CD14-positive monocyte (primary cell): ENCODE results near the gene TTF2. TPM values are rescaled to one million over a fixed set of nuclear protein-coding genes. Genes with fewer than 3 reads are reported as not detected.
A peak's percentile ranks its signal among the peaks of the same experiment; 100 is the strongest.

Source experiments
- DNase-seq, 3 donors: peaks; one replicate each; pipeline ENCODE4 v3.0.0-alpha.2; 2011 to 2022
- H2AFZ ChIP-seq: 2 replicates; pipeline ENCODE4 v1.6.0; 2012; ENCODE audit warnings: mild to moderate bottlenecking, low read depth, low read length, inconsistent platforms; ENCODE audit not compliant: insufficient read depth, poor library complexity, severe bottlenecking
- H3K27ac ChIP-seq, 2 donors: 1 replicate in 1 of 2; 2 replicates in 1 of 2; pipeline ENCODE4 v1.5.1; 2012 to 2013; ENCODE audit warnings: low read length in 2 of 2, control low read depth in 1 of 2, inconsistent platforms in 1 of 2, low read depth in 1 of 2, mild to moderate bottlenecking in 1 of 2
- H3K27me3 ChIP-seq, 2 donors: one replicate each; pipeline versions ENCODE4 v1.6.0 to v1.6.1; 2011 to 2013; ENCODE audit warnings: low read length in 2 of 2; ENCODE audit not compliant: control insufficient read depth in 2 of 2, insufficient read depth in 2 of 2
- H3K36me3 ChIP-seq, 2 donors: replicated peaks in 1 of 2; 1 replicate in 1 of 2; 2 replicates in 1 of 2; pipeline versions ENCODE4 v1.5.1 to v1.6.1; 2012 to 2013; ENCODE audit warnings: low read length in 2 of 2, control low read depth in 1 of 2, inconsistent platforms in 1 of 2, mild to moderate bottlenecking in 1 of 2; ENCODE audit not compliant: insufficient read depth in 2 of 2, control insufficient read depth in 1 of 2
- H3K4me1 ChIP-seq, 2 donors: 1 replicate in 1 of 2; 2 replicates in 1 of 2; pipeline versions ENCODE4 v1.5.1 to v1.6.1; 2012 to 2013; ENCODE audit warnings: low read length in 2 of 2, control low read depth in 1 of 2, inconsistent platforms in 1 of 2, mild to moderate bottlenecking in 1 of 2, moderate library complexity in 1 of 2; ENCODE audit not compliant: insufficient read depth in 2 of 2, control insufficient read depth in 1 of 2
- H3K4me2 ChIP-seq: replicated peaks from 2 replicates; pipeline ENCODE3; 2012; ENCODE audit warnings: low read length, moderate library complexity, mild to moderate bottlenecking; ENCODE audit not compliant: poor library complexity, severe bottlenecking; ENCODE audit errors: extremely low read depth
- H3K4me3 ChIP-seq, 3 experiments: fragments of 200-600 bp in 1 of 3; sonication (generic) in 1 of 3; replicated peaks in 1 of 3; 1 replicate in 2 of 3; 2 replicates in 1 of 3; pipeline ENCODE4 v1.5.1; 2011 to 2013; ENCODE audit warnings: low read length in 3 of 3, mild to moderate bottlenecking in 3 of 3, control low read depth in 2 of 3, low read depth in 2 of 3, inconsistent platforms in 1 of 3, moderate library complexity in 1 of 3
- H3K79me2 ChIP-seq: 2 replicates; pipeline ENCODE4 v1.6.0; 2012; ENCODE audit warnings: mild to moderate bottlenecking, control low read depth, inconsistent platforms, low read length, moderate library complexity; ENCODE audit not compliant: insufficient read depth
- H3K9ac ChIP-seq: 2 replicates; pipeline ENCODE4 v1.6.0; 2017; ENCODE audit warnings: low read length, mild to moderate bottlenecking; ENCODE audit not compliant: insufficient read depth, poor library complexity, severe bottlenecking
- H3K9me3 ChIP-seq, 2 donors: replicated peaks in 1 of 2; 1 replicate in 1 of 2; 2 replicates in 1 of 2; pipeline versions ENCODE4 v1.5.1 to v1.6.1; 2012 to 2013; ENCODE audit warnings: low read length in 2 of 2, control low read depth in 1 of 2; ENCODE audit not compliant: control insufficient read depth in 1 of 2, insufficient read depth in 1 of 2
- H4K20me1 ChIP-seq: 2 replicates; pipeline ENCODE4 v1.6.0; 2012; ENCODE audit warnings: mild to moderate bottlenecking, low read length, control low read depth, moderate library complexity; ENCODE audit not compliant: insufficient read depth
- H3K27ac Mint-ChIP-seq, 7 donors: one replicate each; pipeline ENCODE4 v1.8.0; 2020; ENCODE audit warnings: mild to moderate bottlenecking in 7 of 7, mixed read lengths in 7 of 7, moderate library complexity in 6 of 7, inconsistent platforms in 2 of 7
- H3K27me3 Mint-ChIP-seq, 3 donors: one replicate each; pipeline ENCODE4 v1.8.0; 2021 to 2022; ENCODE audit warnings: low read depth in 3 of 3, mild to moderate bottlenecking in 3 of 3, mixed read lengths in 3 of 3, moderate library complexity in 3 of 3, inconsistent platforms in 1 of 3
- H3K36me3 Mint-ChIP-seq, 2 donors: one replicate each; pipeline ENCODE4 v1.8.0; 2020; ENCODE audit warnings: mixed read lengths in 2 of 2, inconsistent platforms in 1 of 2, mild to moderate bottlenecking in 1 of 2
- H3K4me1 Mint-ChIP-seq: one replicate; pipeline ENCODE4 v1.8.0; 2020; ENCODE audit warnings: mild to moderate bottlenecking, mixed read lengths
- H3K4me3 Mint-ChIP-seq, 2 donors: one replicate each; pipeline ENCODE4 v1.8.0; 2020; ENCODE audit warnings: mild to moderate bottlenecking in 2 of 2, mixed read lengths in 2 of 2, moderate library complexity in 1 of 2
- H3K9me3 Mint-ChIP-seq, 7 donors: one replicate each; pipeline ENCODE4 v1.8.0; 2020 to 2022; ENCODE audit warnings: mixed read lengths in 7 of 7, mild to moderate bottlenecking in 6 of 7, moderate library complexity in 6 of 7, inconsistent platforms in 2 of 7
- WGBS: methylation state at CpG from one replicate; pipeline ENCODE4 v1.1.5; 2013; ENCODE audit warnings: missing lambda C conversion rate; ENCODE audit not compliant: insufficient coverage; 5-methylcytosine and 5-hydroxymethylcytosine counted together
- intact Hi-C, 2 donors: fragments of 100-400 bp; cut with micrococcal nuclease; formaldehyde crosslinking; loops; one replicate each; pipeline versions ENCODE4 v1.15.0 to v1.15.1; 2023
- polyA plus RNA-seq, 3 donors: library from polyadenylated mRNA; depleted of rRNA in 1 of 3; unstranded in 2 of 3; stranded (reverse) in 1 of 3; fragments of 300-500 nt in 2 of 3; fragments of >200 nt in 1 of 3; fragmentation: Illumina TruSeq in 2 of 3; gene quantifications; 1 replicate in 2 of 3; 2 replicates in 1 of 3; pipeline ENCODE4 v1.2.3, GENCODE V29; 2012 to 2021
- TF ChIP-seq, protein P1 (sequence below): fragments of 200-600 bp; IDR thresholded peaks from one replicate; pipeline ENCODE4 v1.8.0; 2022; ENCODE audit warnings: antibody characterized with exemption, mild to moderate bottlenecking

Gene TTF2
- polyA plus RNA-seq, 3 donors: 5.6 to 12.9 (median 8.0) TPM

DNA sequence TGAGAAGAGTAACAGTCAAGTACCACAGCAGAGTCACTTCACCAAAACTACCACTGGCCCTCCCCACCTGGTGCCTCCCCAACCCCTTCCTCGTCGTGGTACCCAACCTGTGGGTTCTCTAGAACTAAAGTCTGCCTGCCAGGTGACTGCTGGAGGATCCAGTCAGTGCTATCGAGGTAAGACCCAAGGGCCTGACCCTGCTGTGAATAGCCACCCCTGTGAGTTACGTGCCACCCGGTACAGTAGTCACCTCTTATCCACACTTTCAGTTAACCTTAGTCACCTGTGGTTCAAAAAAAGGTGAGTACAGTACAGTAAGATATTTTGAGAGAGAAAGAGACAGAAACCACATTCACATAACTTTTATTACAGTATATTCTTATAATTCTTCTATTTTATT is 16.5 kb downstream of the TTF2 start:
- H3K4me1 Mint-ChIP-seq: peaks cover 4% of the 10 kb centered on the region
- no peak for DNase-seq
- H3K4me3 ChIP-seq: no peak overlapping the region
- no peaks in the 10 kb centered on the region for H3K27me3 Mint-ChIP-seq
- no peak overlapping the region for H3K4me3 Mint-ChIP-seq
- no peaks in the 10 kb centered on the region for H3K27me3 ChIP-seq
- H3K27ac ChIP-seq: no peak overlapping the region
- H3K4me2 ChIP-seq: no peak overlapping the region
- no peaks in the 10 kb centered on the region for H3K9me3 ChIP-seq
- H4K20me1 ChIP-seq: no peaks in the 10 kb centered on the region
- H3K9me3 Mint-ChIP-seq: no peaks in the 10 kb centered on the region
- 92% methylated on average over 2 of the region's 5 CpGs for WGBS
- no peak overlapping the region for H2AFZ ChIP-seq
- no peak overlapping the region for H3K9ac ChIP-seq
- TF ChIP-seq, protein P1, sequence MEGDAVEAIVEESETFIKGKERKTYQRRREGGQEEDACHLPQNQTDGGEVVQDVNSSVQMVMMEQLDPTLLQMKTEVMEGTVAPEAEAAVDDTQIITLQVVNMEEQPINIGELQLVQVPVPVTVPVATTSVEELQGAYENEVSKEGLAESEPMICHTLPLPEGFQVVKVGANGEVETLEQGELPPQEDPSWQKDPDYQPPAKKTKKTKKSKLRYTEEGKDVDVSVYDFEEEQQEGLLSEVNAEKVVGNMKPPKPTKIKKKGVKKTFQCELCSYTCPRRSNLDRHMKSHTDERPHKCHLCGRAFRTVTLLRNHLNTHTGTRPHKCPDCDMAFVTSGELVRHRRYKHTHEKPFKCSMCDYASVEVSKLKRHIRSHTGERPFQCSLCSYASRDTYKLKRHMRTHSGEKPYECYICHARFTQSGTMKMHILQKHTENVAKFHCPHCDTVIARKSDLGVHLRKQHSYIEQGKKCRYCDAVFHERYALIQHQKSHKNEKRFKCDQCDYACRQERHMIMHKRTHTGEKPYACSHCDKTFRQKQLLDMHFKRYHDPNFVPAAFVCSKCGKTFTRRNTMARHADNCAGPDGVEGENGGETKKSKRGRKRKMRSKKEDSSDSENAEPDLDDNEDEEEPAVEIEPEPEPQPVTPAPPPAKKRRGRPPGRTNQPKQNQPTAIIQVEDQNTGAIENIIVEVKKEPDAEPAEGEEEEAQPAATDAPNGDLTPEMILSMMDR: no peak
- intact Hi-C loops: no loop called here
- no peaks in the 10 kb centered on the region for H3K4me1 ChIP-seq
- H3K27ac Mint-ChIP-seq: peak overlapping the region in 4 of 7 donors; percentile 2 to 74 (median 30)
- peaks cover 75 to 96% of the 10 kb centered on the region in 2 donors for H3K36me3 Mint-ChIP-seq
- H3K36me3 ChIP-seq: peaks cover 74 to 91% of the 10 kb centered on the region in 2 donors
- H3K79me2 ChIP-seq: peaks cover 5% of the 10 kb centered on the region

GRCh38 chr1:117077267-117077666 is 17.1 kb downstream of the TTF2 start:
- no peak overlapping the region for H3K4me2 ChIP-seq
- H3K4me1 ChIP-seq: no peaks in the 10 kb centered on the region
- H3K9me3 ChIP-seq: no peaks in the 10 kb centered on the region
- H3K27me3 ChIP-seq: no peaks in the 10 kb centered on the region
- no peak overlapping the region for H2AFZ ChIP-seq
- no peak overlapping the region for H3K4me3 ChIP-seq
- no peaks in the 10 kb centered on the region for H3K9me3 Mint-ChIP-seq
- H3K4me1 Mint-ChIP-seq: peaks cover 4% of the 10 kb centered on the region
- no peak overlapping the region for H3K4me3 Mint-ChIP-seq
- peaks cover 75 to 96% of the 10 kb centered on the region in 2 donors for H3K36me3 Mint-ChIP-seq
- H3K27ac Mint-ChIP-seq: peak overlapping the region in 3 of 7 donors; percentile 0 to 75 (median 44)
- peaks cover 78 to 97% of the 10 kb centered on the region in 2 donors for H3K36me3 ChIP-seq
- H3K9ac ChIP-seq: no peak overlapping the region
- TF ChIP-seq, protein P1: no peak
- H3K27ac ChIP-seq: peak overlapping the region in 1 of 2 donors; percentile 21
- H4K20me1 ChIP-seq: no peaks in the 10 kb centered on the region
- H3K79me2 ChIP-seq: no peaks in the 10 kb centered on the region
- H3K27me3 Mint-ChIP-seq: no peaks in the 10 kb centered on the region
- intact Hi-C loops: no loop called here
- DNase-seq: peak; percentile 7 to 59 (median 10)
- 0% methylated on average over 1 of the region's 3 CpGs for WGBS
